Right cardiac atrium (tissue), 5 donors: Measurements from ENCODE around the gene TANGO6. TPM values are rescaled to one million over a fixed set of nuclear protein-coding genes. Genes with fewer than 3 reads are reported as not detected.

Experiments
- ATAC-seq, 2 donors: fragments of 200-7000 bp; cut with Tn5 transposase; one replicate each; pipeline versions ENCODE4 v1.8.0 to v1.9.1; 2020; ENCODE audit warnings: moderate library complexity in 2 of 2, mild to moderate bottlenecking in 1 of 2
- DNase-seq, 3 donors: peaks; one replicate each; pipeline ENCODE4 v3.0.0-alpha.2; 2020
- H3K27ac ChIP-seq: one replicate; pipeline ENCODE4 v1.5.1; 2013; ENCODE audit warnings: mild to moderate bottlenecking, low read length, control low read depth, moderate library complexity
- H3K27me3 ChIP-seq: one replicate; pipeline ENCODE4 v1.6.1; 2013; ENCODE audit not compliant: control insufficient read depth, insufficient read depth
- H3K4me1 ChIP-seq: one replicate; pipeline ENCODE4 v1.6.1; 2013; ENCODE audit warnings: low read length; ENCODE audit not compliant: control insufficient read depth, insufficient read depth
- H3K4me3 ChIP-seq: one replicate; pipeline ENCODE4 v1.5.1; 2013; ENCODE audit warnings: low read length, control low read depth
- H3K9me3 ChIP-seq: one replicate; pipeline ENCODE4 v1.6.1; 2013; ENCODE audit warnings: low read length; ENCODE audit not compliant: control insufficient read depth
- WGBS: extraction: QIAGEN DNeasy Blood & Tissue Kit; methylation state at CpG from one replicate; pipeline ENCODE4 v1.1.7; 2013; 5-methylcytosine and 5-hydroxymethylcytosine counted together
- intact Hi-C, 4 donors: fragments of 100-400 bp; cut with DNase I; formaldehyde crosslinking; loops; one replicate each; pipeline versions ENCODE4 v1.11.0 to v1.14.0; 2022 to 2023
- polyA plus RNA-seq: library from polyadenylated mRNA; stranded (reverse); fragments of 200-250 nt; gene quantifications from one replicate; pipeline ENCODE4 v1.2.3, GENCODE V29; 2013
- total RNA-seq, 4 donors: library from RNA; stranded (reverse); fragmentation: NEBNext Ultra II Directional; extraction: Animal tissue kit (Norgen Biotek cat#: 25700); gene quantifications; one replicate each; pipeline ENCODE4 v1.2.1, GENCODE V29; 2021
- donor health status: healthy with polysubstance abuse.
- donor health status: DM: no; HTN: yes; CAD: no.
- donor health status: DM: no; HTN: no; CAD: no.
- donor health status: DM: no; HTN: yes; CAD: no; lungs with severe emphysema.
- donor health status: DM: yes; HTN: yes; CAD: no.

The TANGO6 gene
- total and polyA plus RNA-seq, 5 donors: 2.1 to 11.5 (median 9.7) TPM

DNA sequence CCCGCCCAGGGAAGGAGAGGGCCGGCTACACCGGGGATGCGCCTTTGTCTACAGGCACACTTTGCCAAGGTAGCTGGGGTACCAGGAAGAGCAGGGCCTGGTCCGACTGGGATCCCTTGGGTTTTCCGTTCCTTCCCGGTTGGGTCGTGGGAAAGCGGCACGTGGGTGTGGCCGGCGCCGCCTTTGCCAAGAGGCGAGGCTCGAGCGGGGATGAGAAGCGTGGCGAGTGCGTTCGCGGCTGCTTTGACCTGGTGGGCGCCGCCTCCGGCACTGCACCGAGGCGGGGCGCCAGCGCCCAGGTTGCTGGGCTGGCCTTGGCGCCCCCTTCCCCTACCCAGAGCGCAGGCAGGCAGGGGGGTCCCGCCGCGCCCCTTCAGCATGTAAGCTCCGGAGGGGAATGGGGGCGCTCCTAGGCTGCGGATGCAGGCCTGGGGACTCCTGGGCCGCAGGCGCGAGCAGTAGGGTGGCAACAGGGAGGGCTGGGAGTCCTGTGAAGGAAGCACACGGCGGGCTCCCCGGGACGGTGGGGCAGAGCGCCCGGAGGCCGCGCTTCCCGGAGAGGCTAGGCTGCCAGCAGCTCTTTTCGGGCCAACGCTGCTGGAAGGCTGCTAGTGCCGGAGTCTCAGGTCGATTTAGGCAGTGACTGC is 264.1 kb downstream of the TANGO6 start:
- H3K9me3 ChIP-seq: no peaks in the 10 kb centered on the region
- peak overlapping the region; percentile 49 for H3K4me3 ChIP-seq
- no peaks in the 10 kb centered on the region for H3K27me3 ChIP-seq
- WGBS: 2% methylated on average over 52 of the region's 52 CpGs
- H3K27ac ChIP-seq: no peak overlapping the region
- H3K4me1 ChIP-seq: peaks cover 8% of the 10 kb centered on the region
- intact Hi-C loops: no loop called here
- DNase-seq (peak; percentile 51 to 79 (median 75)), ATAC-seq (peak; percentile 36 to 65)

DNA sequence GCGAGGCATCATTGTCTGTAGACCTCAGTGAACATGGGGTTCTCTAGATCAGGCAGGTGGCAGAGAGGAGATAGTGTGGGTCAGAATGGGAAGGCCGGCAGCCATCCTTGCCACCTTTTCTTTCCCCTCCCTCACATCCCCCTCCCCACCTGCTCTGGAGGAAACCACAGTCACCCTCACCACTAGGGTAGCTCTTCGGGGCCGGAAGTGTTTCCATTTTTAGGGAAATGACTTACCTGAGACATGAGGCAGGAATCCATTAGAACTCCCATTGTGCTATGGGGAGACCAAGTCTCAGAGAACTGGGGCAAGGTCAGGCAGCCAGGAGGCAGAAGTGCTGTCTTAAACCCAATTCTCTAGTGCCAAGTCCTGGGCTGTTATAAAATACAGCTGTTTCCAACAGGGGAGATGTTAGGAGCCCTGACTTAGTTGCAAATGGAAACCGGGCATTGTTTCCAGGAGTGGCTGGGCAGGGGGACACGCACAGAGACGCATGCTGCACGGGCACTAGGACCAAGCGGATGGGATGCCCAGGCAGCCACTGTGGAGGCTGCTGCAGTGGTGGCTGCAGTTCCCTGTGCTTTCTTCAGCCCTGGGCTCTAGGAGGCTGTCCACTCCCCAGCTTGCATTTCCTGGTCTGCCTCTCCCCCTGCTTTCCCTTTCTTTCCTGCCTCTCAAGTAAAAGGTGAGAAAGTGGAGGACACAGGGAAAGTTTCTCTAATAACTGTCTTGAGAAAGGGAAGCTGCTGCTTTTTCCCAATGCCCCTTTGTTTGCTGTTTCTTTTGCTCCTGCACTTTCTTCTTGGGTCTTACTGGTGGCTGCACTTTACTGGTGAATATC is 265.0 kb downstream of the TANGO6 start:
- WGBS: 57% methylated on average over 9 of the region's 9 CpGs
- DNase-seq (no peak), ATAC-seq (no peak)
- H3K27ac ChIP-seq: no peak overlapping the region
- no peaks in the 10 kb centered on the region for H3K27me3 ChIP-seq
- H3K9me3 ChIP-seq: no peaks in the 10 kb centered on the region
- H3K4me3 ChIP-seq: no peak overlapping the region
- peaks cover 8% of the 10 kb centered on the region for H3K4me1 ChIP-seq
- intact Hi-C loops: no loop called here

DNA sequence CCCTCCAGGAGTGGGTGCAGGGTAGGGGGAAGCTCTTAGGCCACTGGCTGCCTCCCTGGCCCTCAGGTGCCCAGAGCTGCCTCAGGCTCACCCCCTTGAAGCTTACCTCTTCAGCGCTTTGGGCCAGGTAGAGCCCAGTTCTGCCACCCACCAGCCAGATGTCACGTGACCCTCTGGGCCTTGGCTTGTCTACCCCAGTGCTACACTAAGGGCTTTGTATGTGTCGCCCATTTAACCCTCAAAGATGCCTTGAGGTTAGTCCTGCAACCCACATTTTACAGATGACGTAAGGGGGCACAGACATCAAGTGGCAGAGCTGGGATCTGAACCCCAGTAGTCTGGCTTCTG is 265.5 kb downstream of the TANGO6 start:
- DNase-seq (no peak), ATAC-seq (no peak)
- no peak overlapping the region for H3K27ac ChIP-seq
- no peaks in the 10 kb centered on the region for H3K9me3 ChIP-seq
- intact Hi-C loops: no loop called here
- peaks cover 8% of the 10 kb centered on the region for H3K4me1 ChIP-seq
- 89% methylated on average over 4 of the region's 4 CpGs for WGBS
- H3K4me3 ChIP-seq: no peak overlapping the region
- no peaks in the 10 kb centered on the region for H3K27me3 ChIP-seq

DNA sequence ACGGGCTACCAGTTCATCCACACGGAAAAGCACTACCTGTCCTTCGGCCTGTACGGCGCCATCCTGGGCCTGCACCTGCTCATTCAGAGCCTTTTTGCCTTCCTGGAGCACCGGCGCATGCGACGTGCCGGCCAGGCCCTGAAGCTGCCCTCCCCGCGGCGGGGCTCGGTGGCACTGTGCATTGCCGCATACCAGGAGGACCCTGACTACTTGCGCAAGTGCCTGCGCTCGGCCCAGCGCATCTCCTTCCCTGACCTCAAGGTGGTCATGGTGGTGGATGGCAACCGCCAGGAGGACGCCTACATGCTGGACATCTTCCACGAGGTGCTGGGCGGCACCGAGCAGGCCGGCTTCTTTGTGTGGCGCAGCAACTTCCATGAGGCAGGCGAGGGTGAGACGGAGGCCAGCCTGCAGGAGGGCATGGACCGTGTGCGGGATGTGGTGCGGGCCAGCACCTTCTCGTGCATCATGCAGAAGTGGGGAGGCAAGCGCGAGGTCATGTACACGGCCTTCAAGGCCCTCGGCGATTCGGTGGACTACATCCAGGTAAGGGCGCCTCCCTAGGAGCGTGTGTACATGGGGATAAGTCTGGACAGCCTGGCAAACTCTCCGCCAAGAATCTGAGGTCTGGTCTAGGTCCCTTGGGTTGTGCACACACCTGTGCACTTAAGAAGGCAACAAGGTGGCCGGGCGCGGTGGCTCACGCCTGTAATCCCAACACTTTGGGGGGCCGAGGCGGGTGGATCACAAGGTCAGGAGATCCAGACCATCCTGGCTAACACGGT is 266.3 kb downstream of the TANGO6 start:
- Histone ChIP-seq H3K9me3 (no peaks in the 10 kb centered on the region), H3K27me3 (no peaks in the 10 kb centered on the region), H3K27ac (no peak overlapping the region), H3K4me3 (no peak overlapping the region), H3K4me1 (peaks cover 8% of the 10 kb centered on the region)
- ATAC-seq: no peak
- intact Hi-C loops: loop anchor here in 2 of 4 donors (5.0 to 10.0 kb wide), 2 partner anchors 205 to 212 kb away; no protein-coding TSS in a partner anchor
- WGBS: 95% methylated on average over 48 of the region's 48 CpGs
- no peak for DNase-seq

DNA sequence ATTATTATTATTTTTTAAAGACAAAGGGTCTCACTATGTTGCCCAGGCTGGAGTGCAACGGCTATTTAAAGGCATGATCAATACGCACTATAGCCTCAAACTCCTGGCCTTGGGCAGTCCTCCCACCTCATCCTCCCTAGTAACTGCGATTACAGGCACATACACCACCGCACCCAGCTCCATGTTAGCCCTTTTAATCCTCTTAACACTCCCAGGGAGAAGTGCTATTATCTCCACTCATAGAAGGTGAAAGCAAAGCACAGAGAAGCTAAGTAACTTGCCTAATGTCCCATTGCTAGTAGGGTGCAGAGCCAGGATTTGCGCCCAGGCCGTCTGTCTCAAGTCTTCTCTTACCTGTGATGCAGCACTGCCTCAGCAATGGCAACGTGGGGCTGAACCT is 267.1 kb downstream of the TANGO6 start:
- WGBS: 95% methylated on average over 7 of the region's 7 CpGs
- intact Hi-C loops: loop anchor here in 2 of 4 donors (5.0 to 10.0 kb wide), 2 partner anchors 206 to 213 kb away; no protein-coding TSS in a partner anchor
- no peaks in the 10 kb centered on the region for H3K27me3 ChIP-seq
- H3K9me3 ChIP-seq: no peaks in the 10 kb centered on the region
- no peak overlapping the region for H3K27ac ChIP-seq
- DNase-seq (no peak), ATAC-seq (no peak)
- H3K4me1 ChIP-seq: peaks cover 8% of the 10 kb centered on the region
- H3K4me3 ChIP-seq: no peak overlapping the region

DNA sequence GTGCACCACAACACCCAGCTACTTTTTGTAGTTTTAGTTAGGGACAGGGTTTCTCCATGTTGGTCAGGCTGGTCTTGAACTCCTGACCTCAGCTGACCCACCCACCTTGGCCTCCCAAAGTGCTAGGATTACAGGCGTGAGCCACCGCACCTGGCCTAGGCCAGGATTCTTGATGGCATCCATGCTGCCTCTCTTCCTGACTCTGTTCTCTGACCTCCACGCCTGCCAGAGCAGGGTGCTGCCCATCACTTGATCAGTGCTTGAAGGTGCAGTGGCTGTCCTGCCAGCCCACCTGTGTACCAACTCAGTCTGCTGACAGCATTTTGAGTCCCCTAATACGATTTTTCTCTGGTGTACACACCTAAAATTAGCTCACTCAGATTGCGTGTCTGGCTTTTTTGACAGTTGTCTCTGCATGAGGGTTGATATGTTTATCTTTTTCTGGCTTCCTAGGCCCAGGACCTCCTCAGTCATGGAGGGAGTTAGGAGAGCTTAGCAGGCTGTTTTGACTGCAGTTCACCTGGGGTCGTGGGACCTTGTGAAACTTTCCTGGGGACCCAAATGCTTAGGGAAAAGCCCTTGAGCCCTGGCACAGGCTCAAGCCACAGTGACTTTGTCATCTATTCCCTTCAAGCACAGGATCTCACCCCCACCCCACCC is 268.0 kb downstream of the TANGO6 start:
- no peak overlapping the region for H3K27ac ChIP-seq
- no peak overlapping the region for H3K4me3 ChIP-seq
- H3K9me3 ChIP-seq: no peaks in the 10 kb centered on the region
- DNase-seq (no peak), ATAC-seq (no peak)
- H3K4me1 ChIP-seq: peaks cover 8% of the 10 kb centered on the region
- H3K27me3 ChIP-seq: no peaks in the 10 kb centered on the region
- WGBS: 80% methylated on average over 6 of the region's 6 CpGs
- intact Hi-C loops: loop anchor here in 2 of 4 donors (5.0 to 10.0 kb wide), 2 partner anchors 207 to 214 kb away; no protein-coding TSS in a partner anchor

DNA sequence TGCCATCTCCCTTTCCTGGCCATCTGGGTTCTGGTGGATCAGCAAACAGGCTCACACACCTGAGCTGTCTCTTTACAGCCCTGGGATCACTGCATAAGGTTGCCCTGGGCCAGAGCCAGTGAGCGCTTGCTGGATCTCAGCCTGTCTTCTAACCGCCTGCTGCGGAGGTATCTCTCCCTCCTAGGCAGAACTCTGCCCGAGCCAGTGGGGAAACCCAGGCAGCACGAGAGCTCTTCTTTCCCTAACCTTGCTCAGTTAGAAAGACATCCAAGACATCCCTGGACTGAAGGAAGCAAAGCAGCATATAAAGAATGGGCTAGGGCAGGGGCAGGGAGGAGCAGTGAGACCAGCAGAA is 268.5 kb downstream of the TANGO6 start:
- no peak for ATAC-seq
- 86% methylated on average over 5 of the region's 5 CpGs for WGBS
- intact Hi-C loops: loop anchor here in 2 of 4 donors (5.0 to 10.0 kb wide), 2 partner anchors 207 to 215 kb away; no protein-coding TSS in a partner anchor

DNA sequence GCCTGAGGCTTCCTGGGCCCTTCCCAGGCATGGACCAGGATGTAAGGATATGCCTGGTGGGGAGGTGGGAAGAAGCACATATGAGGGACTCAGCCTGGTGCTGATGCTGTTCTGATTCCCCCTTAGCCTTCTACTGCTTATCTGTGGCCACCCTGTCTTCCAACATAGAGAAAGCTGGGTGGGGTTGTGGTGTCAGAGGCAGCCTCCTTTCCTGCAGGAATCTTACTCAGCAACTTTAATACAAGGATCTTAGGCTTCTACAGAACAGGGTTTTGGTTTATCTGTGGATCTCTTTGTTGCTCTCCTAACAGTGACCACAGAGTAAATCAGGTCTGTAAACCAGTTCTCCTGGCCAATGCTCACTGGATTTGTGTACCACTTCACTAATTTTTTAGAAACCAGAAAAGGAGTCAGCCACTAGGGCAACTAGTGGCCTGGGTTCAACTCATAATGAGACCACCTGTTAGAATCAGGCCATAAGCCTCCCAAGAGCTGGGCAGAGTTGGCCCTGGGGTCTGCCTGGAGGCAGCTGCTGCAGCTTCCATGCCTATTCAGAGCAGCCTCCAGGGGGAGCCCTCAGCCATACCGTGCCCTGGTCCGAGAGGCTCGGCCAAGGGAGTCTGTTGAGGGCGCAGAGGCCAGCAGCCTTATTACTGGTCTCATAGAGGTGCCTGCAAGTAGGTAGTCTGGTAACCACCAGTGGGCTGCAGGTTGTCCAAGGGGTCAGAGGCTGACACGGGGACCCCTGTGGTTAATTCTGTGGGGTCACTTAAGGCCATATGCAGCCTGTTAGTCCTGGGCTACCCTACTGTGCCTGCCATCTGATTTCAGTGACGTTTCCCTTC is 269.2 kb downstream of the TANGO6 start:
- 51% methylated on average over 6 of the region's 6 CpGs for WGBS
- intact Hi-C loops: loop anchor here in 2 of 4 donors (5.0 to 10.0 kb wide), 2 partner anchors 208 to 215 kb away; no protein-coding TSS in a partner anchor
- peak; percentile 59 to 81 (median 75) for DNase-seq

More for the DNA sequence above, 268.5 kb downstream of the TANGO6 start:
- H3K27me3 ChIP-seq: no peaks in the 10 kb centered on the region
- H3K4me1 ChIP-seq: peaks cover 9% of the 10 kb centered on the region
- DNase-seq: no peak
- no peak overlapping the region for H3K27ac ChIP-seq
- no peaks in the 10 kb centered on the region for H3K9me3 ChIP-seq
- H3K4me3 ChIP-seq: no peak overlapping the region

DNA sequence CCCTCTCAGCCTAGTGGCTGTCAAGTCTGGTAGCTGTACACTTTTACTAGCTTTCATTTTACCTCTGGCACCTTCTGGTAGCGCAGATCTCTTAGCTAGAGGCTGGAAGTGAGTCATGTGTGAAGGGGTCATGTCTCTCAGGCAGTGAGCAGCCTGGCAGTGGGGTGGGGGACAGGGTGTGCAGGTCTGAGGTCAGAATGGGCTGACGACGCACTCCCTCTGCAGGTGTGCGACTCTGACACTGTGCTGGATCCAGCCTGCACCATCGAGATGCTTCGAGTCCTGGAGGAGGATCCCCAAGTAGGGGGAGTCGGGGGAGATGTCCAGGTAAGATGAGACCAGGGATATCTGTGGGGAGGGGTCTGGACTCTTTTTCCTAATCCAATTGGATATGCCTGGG is 269.9 kb downstream of the TANGO6 start:
- DNase-seq (no peak), ATAC-seq (no peak)
- intact Hi-C loops: loop anchor here in 2 of 4 donors (5.0 to 10.0 kb wide), 2 partner anchors 208 to 216 kb away; no protein-coding TSS in a partner anchor
- 95% methylated on average over 7 of the region's 7 CpGs for WGBS
- no peak overlapping the region for H3K27ac ChIP-seq
- H3K4me1 ChIP-seq: peaks cover 5% of the 10 kb centered on the region
- no peak overlapping the region for H3K4me3 ChIP-seq
- H3K9me3 ChIP-seq: no peaks in the 10 kb centered on the region
- H3K27me3 ChIP-seq: no peaks in the 10 kb centered on the region

More for the DNA sequence above, 269.2 kb downstream of the TANGO6 start:
- Histone ChIP-seq H3K9me3 (no peaks in the 10 kb centered on the region), H3K4me3 (no peak overlapping the region), H3K27ac (no peak overlapping the region), H3K4me1 (peaks cover 7% of the 10 kb centered on the region), H3K27me3 (no peaks in the 10 kb centered on the region)
- ATAC-seq: peak; percentile 52 to 68
